Nephron (organoid): ENCODE data around the gene SCAF11.

Source experiments
- H3K27ac Mint-ChIP-seq, 3 experiments: 2 replicates each; pipeline ENCODE4 v1.8.0; 2020; ENCODE audit warnings: mixed read lengths in 3 of 3, mild to moderate bottlenecking in 2 of 3, moderate library complexity in 1 of 3
- H3K27me3 Mint-ChIP-seq: 2 replicates; pipeline ENCODE4 v1.8.0; 2021; ENCODE audit warnings: low read depth, mild to moderate bottlenecking, moderate library complexity, mixed read lengths
- H3K36me3 Mint-ChIP-seq: 2 replicates; pipeline ENCODE4 v1.8.0; 2020; ENCODE audit warnings: low read depth, mixed read lengths
- H3K4me1 Mint-ChIP-seq: 2 replicates; pipeline ENCODE4 v1.8.0; 2020; ENCODE audit warnings: mixed read lengths
- H3K4me3 Mint-ChIP-seq, 3 experiments: 2 replicates each; pipeline ENCODE4 v1.8.0; 2020; ENCODE audit warnings: mild to moderate bottlenecking in 3 of 3, mixed read lengths in 3 of 3, moderate library complexity in 2 of 3
- H3K9me3 Mint-ChIP-seq: 2 replicates; pipeline ENCODE4 v1.8.0; 2020; ENCODE audit warnings: mixed read lengths
- TF ChIP-seq, protein P1 (sequence below), 3 experiments: fragments of 200-600 bp; sonication (generic); IDR thresholded peaks; one replicate each; pipeline ENCODE4 v1.5.0; 2021; ENCODE audit warnings: antibody characterized with exemption in 3 of 3; ENCODE audit not compliant: unreplicated experiment in 3 of 3

SCAF11 gene

GRCh38 chr12:45907955-45908354 is 82.4 kb downstream of the SCAF11 start:
- TF ChIP-seq, protein P1, sequence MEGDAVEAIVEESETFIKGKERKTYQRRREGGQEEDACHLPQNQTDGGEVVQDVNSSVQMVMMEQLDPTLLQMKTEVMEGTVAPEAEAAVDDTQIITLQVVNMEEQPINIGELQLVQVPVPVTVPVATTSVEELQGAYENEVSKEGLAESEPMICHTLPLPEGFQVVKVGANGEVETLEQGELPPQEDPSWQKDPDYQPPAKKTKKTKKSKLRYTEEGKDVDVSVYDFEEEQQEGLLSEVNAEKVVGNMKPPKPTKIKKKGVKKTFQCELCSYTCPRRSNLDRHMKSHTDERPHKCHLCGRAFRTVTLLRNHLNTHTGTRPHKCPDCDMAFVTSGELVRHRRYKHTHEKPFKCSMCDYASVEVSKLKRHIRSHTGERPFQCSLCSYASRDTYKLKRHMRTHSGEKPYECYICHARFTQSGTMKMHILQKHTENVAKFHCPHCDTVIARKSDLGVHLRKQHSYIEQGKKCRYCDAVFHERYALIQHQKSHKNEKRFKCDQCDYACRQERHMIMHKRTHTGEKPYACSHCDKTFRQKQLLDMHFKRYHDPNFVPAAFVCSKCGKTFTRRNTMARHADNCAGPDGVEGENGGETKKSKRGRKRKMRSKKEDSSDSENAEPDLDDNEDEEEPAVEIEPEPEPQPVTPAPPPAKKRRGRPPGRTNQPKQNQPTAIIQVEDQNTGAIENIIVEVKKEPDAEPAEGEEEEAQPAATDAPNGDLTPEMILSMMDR (IDR thresholded peaks at IDR 0.05; ENCODE audit: unreplicated experiment in 3 of 3), result no peak
- Mint-ChIP-seq H3K27ac (no peak overlapping the region), H3K4me3 (no peak overlapping the region), H3K27me3 (no peaks in the 10 kb centered on the region), H3K36me3 (peaks cover 34% of the 10 kb centered on the region), H3K4me1 (peaks cover 5% of the 10 kb centered on the region), H3K9me3 (no peaks in the 10 kb centered on the region)

DNA sequence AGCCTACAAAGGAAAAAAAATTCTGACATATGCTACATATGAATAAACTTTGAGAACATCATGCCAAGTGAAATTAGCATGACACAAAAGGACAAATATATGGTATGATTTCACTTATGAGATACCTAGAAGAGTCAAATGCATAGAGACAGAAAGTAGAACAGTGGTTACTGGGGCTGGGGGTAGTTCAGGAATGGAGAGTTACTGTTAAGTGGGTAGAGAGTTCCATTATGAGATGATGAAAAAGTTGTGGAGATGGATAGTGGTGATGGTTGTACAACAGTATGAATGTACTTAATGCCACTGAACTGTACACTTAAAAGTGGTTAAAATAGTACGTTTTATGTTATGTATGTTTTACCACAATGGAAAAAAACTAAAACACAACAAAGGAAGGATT is 92.3 kb downstream of the SCAF11 start:
- no peaks in the 10 kb centered on the region for H3K4me1 Mint-ChIP-seq
- no peak overlapping the region for H3K27ac Mint-ChIP-seq
- peaks cover 76% of the 10 kb centered on the region for H3K36me3 Mint-ChIP-seq
- TF ChIP-seq, protein P1 (IDR thresholded peaks at IDR 0.05; ENCODE audit: unreplicated experiment in 3 of 3), result no peak
- H3K27me3 Mint-ChIP-seq, result no peaks in the 10 kb centered on the region
- H3K4me3 Mint-ChIP-seq, result no peak overlapping the region
- no peaks in the 10 kb centered on the region for H3K9me3 Mint-ChIP-seq

- TF ChIP-seq, protein P1 (IDR thresholded peaks at IDR 0.05; ENCODE audit: unreplicated experiment in 3 of 3), result no peak
Observed at GRCh38 chr12:45895961-45896360, 94.4 kb downstream of the SCAF11 start.

GRCh38 chr12:45893240-45893639 is 97.1 kb downstream of the SCAF11 start:
- H3K4me1 Mint-ChIP-seq, result peaks cover 3% of the 10 kb centered on the region
- H3K27ac Mint-ChIP-seq, result no peak overlapping the region
- no peak overlapping the region for H3K4me3 Mint-ChIP-seq
- no peaks in the 10 kb centered on the region for H3K27me3 Mint-ChIP-seq
- H3K36me3 Mint-ChIP-seq, result peaks cover 58% of the 10 kb centered on the region
- TF ChIP-seq, protein P1 (IDR thresholded peaks at IDR 0.05; ENCODE audit: unreplicated experiment in 3 of 3), result no peak
- H3K9me3 Mint-ChIP-seq, result no peaks in the 10 kb centered on the region

More at GRCh38 chr12:45895961-45896360, 94.4 kb downstream of the SCAF11 start:
- peaks cover 73% of the 10 kb centered on the region for H3K36me3 Mint-ChIP-seq
- no peaks in the 10 kb centered on the region for H3K4me1 Mint-ChIP-seq
- H3K27ac Mint-ChIP-seq, result no peak overlapping the region
- H3K9me3 Mint-ChIP-seq, result no peaks in the 10 kb centered on the region
- H3K4me3 Mint-ChIP-seq, result no peak overlapping the region
- H3K27me3 Mint-ChIP-seq, result no peaks in the 10 kb centered on the region

DNA sequence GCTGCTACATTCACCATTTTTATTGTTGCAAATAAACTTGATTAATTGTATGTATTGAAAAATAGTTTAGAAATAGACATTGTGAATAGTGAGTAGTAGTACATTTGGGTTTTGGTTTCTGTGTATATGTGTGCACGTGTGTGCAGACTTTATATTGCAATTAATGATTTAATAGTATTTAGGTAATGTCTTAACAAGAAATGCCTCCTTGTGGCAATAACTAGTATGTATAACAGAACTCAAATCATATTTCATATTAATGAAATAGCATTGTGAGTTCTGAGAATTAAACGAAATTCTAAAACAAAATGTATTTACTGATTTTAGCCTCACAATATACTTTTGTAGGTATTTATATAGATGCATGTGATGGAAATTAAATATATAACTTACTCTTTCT is 100.1 kb downstream of the SCAF11 start:
- TF ChIP-seq, protein P1 (IDR thresholded peaks at IDR 0.05; ENCODE audit: unreplicated experiment in 3 of 3), result peak in 1 of 3 experiments; percentile 7
- H3K9me3 Mint-ChIP-seq, result no peaks in the 10 kb centered on the region
- no peak overlapping the region for H3K4me3 Mint-ChIP-seq

DNA sequence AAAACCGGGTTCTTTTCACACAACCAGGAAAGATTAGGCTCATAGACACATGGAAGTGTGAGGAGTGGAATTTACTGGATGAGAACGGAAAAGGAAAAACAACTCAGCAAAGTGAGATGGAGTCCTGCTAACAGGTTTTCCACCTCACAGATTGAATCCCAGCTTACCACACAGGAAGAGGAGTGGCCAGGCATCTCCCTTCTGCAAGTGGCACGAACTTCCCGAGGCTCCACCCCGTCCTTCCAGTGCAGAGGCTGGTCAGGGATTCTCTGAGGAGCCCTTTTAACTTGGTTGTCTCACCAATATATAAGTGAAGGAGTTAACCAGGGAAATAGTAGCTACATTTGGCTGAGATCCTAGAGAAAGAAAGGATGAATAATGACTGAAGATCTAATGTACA is 102.8 kb downstream of the SCAF11 start:
- Mint-ChIP-seq H3K4me1 (peaks cover 13% of the 10 kb centered on the region), H3K9me3 (no peaks in the 10 kb centered on the region), H3K36me3 (peaks cover 51% of the 10 kb centered on the region), H3K4me3 (peak overlapping the region in 2 of 3 experiments; percentile 42 to 59), H3K27me3 (no peaks in the 10 kb centered on the region), H3K27ac (peak overlapping the region in 2 of 3 experiments; percentile 18 to 43)
- TF ChIP-seq, protein P1 (IDR thresholded peaks at IDR 0.05; ENCODE audit: unreplicated experiment in 3 of 3), result no peak

More for the DNA sequence above, 100.1 kb downstream of the SCAF11 start:
- Mint-ChIP-seq H3K36me3 (peaks cover 55% of the 10 kb centered on the region), H3K27ac (no peak overlapping the region), H3K4me1 (peaks cover 13% of the 10 kb centered on the region), H3K27me3 (no peaks in the 10 kb centered on the region)
